NCI-H2081 treated with DMSO at 0.1 percent for 48 hours (cell line): ENCODE results near the gene AMACR.

Experiments used
- DNase-seq: peaks from one replicate; lab custom pipeline; 2025; lab: John Stamatoyannopoulos, UW

Gene AMACR

DNA sequence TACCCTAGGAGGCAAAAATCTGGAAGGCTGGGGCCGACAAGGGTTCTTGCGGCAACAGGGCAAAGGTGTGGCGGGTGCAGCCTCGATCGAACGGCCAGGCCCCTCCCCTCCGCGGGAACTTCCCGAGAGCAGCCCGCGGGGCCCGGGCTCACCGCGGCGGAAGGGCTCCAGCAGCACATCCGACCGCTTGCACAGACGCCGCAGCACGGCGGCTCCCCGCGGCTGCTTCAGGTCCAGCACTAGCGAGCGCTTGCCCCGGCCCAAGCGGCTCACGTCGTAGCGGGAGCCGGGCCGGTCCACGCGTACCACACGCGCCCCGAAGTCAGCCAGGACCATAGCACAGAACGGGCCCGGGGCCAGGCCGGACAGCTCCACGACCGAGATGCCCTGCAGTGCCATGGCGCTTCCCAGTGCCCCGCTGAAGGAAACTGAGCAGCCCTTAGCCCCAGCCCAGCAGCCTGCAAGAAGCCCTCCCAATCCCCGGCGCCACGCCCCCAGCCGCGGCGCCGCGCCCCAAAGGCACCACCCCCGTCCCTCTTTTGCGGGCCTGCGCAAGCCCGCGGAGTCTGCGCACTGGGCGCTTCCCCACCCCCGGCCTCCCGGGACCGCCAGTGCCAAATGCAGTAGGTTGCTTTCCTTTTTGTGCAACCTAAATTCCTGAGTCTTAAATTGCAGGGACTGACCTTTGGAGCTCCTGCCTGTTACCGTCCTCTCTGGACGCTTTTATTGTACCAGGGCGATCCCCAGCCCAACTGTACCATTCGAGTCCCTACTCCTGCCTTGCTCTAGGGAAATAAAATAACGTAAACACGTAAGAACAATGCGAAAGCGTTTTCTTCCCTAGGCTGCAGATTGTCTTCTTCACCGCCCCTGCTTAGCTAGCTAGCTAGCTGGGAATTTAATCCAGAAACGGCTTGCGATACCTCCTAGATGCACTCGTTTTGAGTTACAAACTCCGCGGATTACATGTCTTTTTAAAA, at the start of gene AMACR:
TSS of gene AMACR (minus strand) at position 430 of the 980 bp plus-strand sequence. CDS start at position 399, 31 bp downstream.
- DNase-seq, result peak; percentile 86

- DNase-seq, result no peak
Measured at GRCh38 chr5:34057569-34057968, 49.7 kb upstream of the AMACR start.

GRCh38 chr5:34057118-34057517, 49.3 kb upstream of the AMACR start:
- DNase-seq, result no peak

DNA sequence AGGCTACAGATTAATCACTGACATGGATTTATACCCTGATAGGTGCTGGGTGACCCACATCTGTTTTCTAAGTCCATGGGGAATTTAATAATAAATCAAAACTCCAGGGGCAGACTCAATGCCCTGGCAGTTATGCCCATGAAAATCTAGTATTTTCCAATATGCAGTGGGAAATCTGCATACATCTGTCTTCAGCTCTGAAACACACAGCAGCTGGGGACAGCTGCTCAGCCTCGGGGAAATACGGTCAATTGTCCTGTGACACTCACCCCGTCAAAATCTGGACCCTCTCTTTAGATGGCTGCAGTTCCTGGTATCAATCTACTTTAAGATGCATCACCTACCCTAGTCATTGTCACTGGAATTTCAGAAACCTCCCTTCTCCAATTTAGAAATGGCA, 47.8 kb upstream of the AMACR start:
- DNase-seq, result no peak

GRCh38 chr5:34054400-34054729, 46.5 kb upstream of the AMACR start:
- DNase-seq, result no peak

DNA sequence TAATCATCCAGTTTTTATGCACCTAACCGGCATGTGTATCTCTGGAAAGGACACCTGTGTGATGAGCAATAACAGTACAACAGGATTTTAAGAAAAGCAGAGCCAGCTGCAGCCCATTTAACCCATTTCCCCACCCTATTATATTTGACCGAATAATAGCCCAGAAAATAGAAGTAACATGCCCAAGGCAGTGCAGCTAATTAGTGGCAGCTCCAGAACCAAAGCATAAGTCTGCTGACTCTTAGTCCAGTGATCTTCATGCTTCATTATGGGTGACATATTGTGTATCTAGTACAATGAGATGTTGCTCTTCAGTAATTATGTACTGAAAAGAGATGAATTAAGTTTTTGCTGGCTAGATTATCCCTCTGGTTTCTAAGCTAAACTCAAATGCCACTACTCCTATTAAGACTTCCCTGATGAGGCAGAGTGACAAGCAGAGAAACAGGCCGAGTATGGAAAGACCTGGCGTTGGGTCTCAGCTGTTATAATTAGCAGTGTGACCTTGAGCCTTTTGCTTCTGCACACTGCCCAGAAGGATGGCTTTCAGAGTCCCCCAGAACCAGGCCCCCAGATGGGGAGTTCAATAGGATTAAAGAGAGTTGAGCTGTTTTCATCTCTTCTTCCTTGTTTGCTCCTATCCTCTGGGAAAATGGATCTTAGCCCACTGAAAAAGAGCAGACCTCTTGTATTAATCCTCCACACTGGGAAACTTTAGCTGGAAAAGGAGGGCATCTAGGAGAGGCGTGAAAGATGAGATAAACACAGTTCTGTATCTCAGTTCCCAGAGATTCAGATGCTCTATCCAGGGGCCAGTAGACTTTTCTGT, 45.9 kb upstream of the AMACR start:
- DNase-seq, result no peak

- DNase-seq, result no peak
Measured at GRCh38 chr5:34053133-34053532, 45.3 kb upstream of the AMACR start.

DNA sequence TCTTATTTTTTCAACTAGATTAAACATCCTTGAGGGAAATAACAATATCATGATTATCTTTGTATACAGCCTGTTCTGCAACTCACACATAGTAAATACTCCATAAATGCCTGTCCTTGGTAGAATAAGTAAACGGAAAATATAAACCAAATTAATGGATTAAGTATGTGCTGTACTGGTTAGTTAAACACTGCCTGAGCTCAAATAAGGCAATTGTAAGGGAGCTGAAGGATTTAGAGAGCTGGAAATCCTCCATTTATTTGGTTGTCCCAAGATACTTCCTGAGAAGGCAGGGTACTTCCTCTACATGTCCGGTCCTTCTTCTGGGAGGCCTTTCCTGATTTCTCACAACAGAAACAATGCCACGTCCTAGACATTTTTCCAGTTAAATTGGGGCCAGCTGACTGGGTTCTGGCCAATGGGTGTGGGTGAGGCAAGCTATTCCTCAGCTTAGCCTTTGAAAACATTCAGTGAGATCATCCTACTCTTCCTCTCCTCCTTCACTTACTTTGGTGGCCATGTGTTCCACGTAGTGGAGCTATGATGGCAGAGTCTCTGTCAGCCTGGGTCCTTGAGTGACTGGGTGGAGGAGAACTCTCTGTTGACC, 43.6 kb upstream of the AMACR start:
- no peak for DNase-seq

- no peak for DNase-seq
Measured at GRCh38 chr5:34047774-34048572, 40.1 kb upstream of the AMACR start.

DNA sequence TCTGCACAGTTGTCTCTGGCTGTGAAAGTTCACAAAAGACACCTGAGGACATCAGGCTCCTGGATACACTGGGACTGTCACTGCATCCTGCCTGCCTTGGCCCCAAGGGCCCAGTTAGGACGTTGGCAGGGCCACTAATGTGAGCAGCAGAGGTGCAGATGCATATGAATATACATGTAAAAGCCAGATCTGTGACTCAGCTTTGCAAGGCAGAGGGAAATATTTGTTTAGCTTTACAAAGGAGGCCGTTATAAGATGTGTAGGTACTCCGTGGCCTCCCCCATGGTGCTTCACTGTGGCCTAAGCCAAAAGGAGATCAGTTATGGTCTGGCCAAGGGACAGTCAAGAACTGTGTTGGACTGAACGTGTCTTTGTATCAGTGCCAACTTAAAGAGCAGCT, 39.3 kb upstream of the AMACR start:
- DNase-seq, result no peak

DNA sequence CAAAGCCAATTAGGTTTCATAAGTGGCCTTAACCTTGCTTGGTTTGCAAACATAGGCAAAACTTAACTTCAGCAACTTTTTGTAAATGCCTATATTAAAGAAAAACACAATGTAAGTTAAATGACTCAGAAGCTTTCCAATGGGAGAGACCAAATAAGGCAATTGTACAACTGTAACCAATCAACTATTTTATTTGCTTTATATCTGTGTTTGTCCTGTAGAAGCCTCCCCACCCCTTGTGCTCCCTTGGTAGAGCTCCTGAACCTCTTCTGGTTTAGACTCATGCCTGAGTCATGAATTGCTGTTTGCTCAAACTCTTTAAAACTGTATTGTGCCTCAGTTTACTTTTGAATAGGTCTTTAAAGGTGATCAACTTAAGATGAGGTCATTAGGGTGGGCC, 38.1 kb upstream of the AMACR start:
- DNase-seq, result no peak

- DNase-seq, result no peak
Measured at GRCh38 chr5:34045023-34045422, 37.2 kb upstream of the AMACR start.

- no peak for DNase-seq
Measured at GRCh38 chr5:34043099-34043876, 35.4 kb upstream of the AMACR start, which contains the start of gene C1QTNF3. Gene C1QTNF3, minus strand, starts transcription at chr5:34043213. Its CDS starts 88 bp downstream, at chr5:34043125.

GRCh38 chr5:34042321-34042720, 34.5 kb upstream of the AMACR start:
- DNase-seq, result no peak

- DNase-seq, result no peak
Measured at GRCh38 chr5:34041247-34041972, 33.6 kb upstream of the AMACR start.

GRCh38 chr5:34040472-34040871, 32.6 kb upstream of the AMACR start:
- DNase-seq, result no peak

- DNase-seq, result no peak
Measured at GRCh38 chr5:34039398-34040157, 31.7 kb upstream of the AMACR start.

- no peak for DNase-seq
Measured at GRCh38 chr5:34038838-34039237, 31.0 kb upstream of the AMACR start.

GRCh38 chr5:34038390-34038789, 30.5 kb upstream of the AMACR start:
- DNase-seq, result no peak
